Prostate gland (tissue), 2 donors: Measurements from ENCODE around the gene UNC5B. TPM values are rescaled to one million over a fixed set of nuclear protein-coding genes. Genes with fewer than 3 reads are reported as not detected.

Experiments used
- DNase-seq: peaks from one replicate; pipeline ENCODE4 v3.0.0-alpha.2; 2019; ENCODE audit warnings: low spot score
- H3K27ac ChIP-seq, 2 donors: fragments of 200-600 bp; sonication (generic); 2 replicates each; pipeline ENCODE4 v1.5.1; 2017 to 2019
- H3K27me3 ChIP-seq: fragments of 200-600 bp; sonication (generic); replicated peaks from 2 replicates; pipeline ENCODE4 v1.5.1; 2019; ENCODE audit not compliant: insufficient read depth
- H3K36me3 ChIP-seq, 2 donors: fragments of 200-600 bp; sonication (generic); 1 replicate in 1 of 2; 2 replicates in 1 of 2; pipeline versions ENCODE4 v1.5.1 to v1.8.1; 2017 to 2019
- H3K4me1 ChIP-seq: fragments of 200-600 bp; sonication (generic); replicated peaks from 2 replicates; pipeline ENCODE4 v1.5.1; 2019
- H3K4me3 ChIP-seq, 2 donors: fragments of 200-600 bp; sonication (generic); 2 replicates each; pipeline ENCODE4 v1.5.1; 2017 to 2019
- H3K9me3 ChIP-seq: fragments of 200-600 bp; sonication (generic); 2 replicates; pipeline ENCODE4 v1.5.1; 2017
- POLR2A ChIP-seq: fragments of 450-650 bp; IDR thresholded peaks from one replicate; pipeline ENCODE4 v1.6.1; 2016; ENCODE audit warnings: antibody characterized with exemption, mild to moderate bottlenecking
- POLR2AphosphoS5 ChIP-seq: sonication (generic); formaldehyde crosslinking; IDR thresholded peaks from one replicate; pipeline ENCODE4 v1.6.1; 2017; ENCODE audit warnings: antibody characterized with exemption
- WGBS: methylation state at CpG from one replicate; pipeline ENCODE4 v1.1.5; 2018; 5-methylcytosine and 5-hydroxymethylcytosine counted together
- intact Hi-C: fragments of 100-400 bp; cut with DNase I; formaldehyde crosslinking; loops from one replicate; pipeline ENCODE4 v1.14.2; 2022
- total RNA-seq, 2 donors: library from RNA; depleted of rRNA; stranded (reverse); fragments of >200 nt; gene quantifications; one replicate each; pipeline ENCODE4 v1.1.0, GENCODE V29; 2016
- TF ChIP-seq, protein P1 (sequence below), 4 experiments: fragments of 200-600 bp in 2 of 4; fragments of 450-650 bp in 2 of 4; sonication (generic) in 2 of 4; IDR thresholded peaks; 1 replicate in 3 of 4; 2 replicates in 1 of 4; pipeline ENCODE4 v1.5.1; 2016 to 2019; ENCODE audit warnings: antibody characterized with exemption in 4 of 4, mild to moderate bottlenecking in 2 of 4, moderate library complexity in 2 of 4

The UNC5B gene
- total RNA-seq, 2 donors from 2014 or later = 12.8 to 58.4 TPM

GRCh38 chr10:71297343-71297742 lies 85.0 kb downstream of the UNC5B start:
- Histone ChIP-seq H3K27ac (no peak overlapping the region), H3K9me3 (no peaks in the 10 kb centered on the region), H3K4me1 (no peaks in the 10 kb centered on the region), H3K4me3 (no peak overlapping the region), H3K36me3 (no peaks in the 10 kb centered on the region), H3K27me3 (no peaks in the 10 kb centered on the region)
- TF ChIP-seq, protein P1, sequence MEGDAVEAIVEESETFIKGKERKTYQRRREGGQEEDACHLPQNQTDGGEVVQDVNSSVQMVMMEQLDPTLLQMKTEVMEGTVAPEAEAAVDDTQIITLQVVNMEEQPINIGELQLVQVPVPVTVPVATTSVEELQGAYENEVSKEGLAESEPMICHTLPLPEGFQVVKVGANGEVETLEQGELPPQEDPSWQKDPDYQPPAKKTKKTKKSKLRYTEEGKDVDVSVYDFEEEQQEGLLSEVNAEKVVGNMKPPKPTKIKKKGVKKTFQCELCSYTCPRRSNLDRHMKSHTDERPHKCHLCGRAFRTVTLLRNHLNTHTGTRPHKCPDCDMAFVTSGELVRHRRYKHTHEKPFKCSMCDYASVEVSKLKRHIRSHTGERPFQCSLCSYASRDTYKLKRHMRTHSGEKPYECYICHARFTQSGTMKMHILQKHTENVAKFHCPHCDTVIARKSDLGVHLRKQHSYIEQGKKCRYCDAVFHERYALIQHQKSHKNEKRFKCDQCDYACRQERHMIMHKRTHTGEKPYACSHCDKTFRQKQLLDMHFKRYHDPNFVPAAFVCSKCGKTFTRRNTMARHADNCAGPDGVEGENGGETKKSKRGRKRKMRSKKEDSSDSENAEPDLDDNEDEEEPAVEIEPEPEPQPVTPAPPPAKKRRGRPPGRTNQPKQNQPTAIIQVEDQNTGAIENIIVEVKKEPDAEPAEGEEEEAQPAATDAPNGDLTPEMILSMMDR (IDR thresholded peaks at IDR 0.05) = no peak
- no peak for TF ChIP-seq POLR2AphosphoS5
- no peak for TF ChIP-seq POLR2A
- WGBS = 70% methylated on average over 3 of the region's 3 CpGs
- intact Hi-C loops = no loop called here
- no peak for DNase-seq

- no peaks in the 10 kb centered on the region for H3K4me1 ChIP-seq
- no peak overlapping the region for H3K4me3 ChIP-seq
- TF ChIP-seq POLR2AphosphoS5 = no peak
- TF ChIP-seq, protein P1 (IDR thresholded peaks at IDR 0.05) = no peak
- TF ChIP-seq POLR2A = no peak
- no peaks in the 10 kb centered on the region for H3K36me3 ChIP-seq
- H3K27ac ChIP-seq = no peak overlapping the region
- intact Hi-C loops = no loop called here
- WGBS = 74% methylated on average over 14 of the region's 14 CpGs
- no peak for DNase-seq
- no peaks in the 10 kb centered on the region for H3K27me3 ChIP-seq
- no peaks in the 10 kb centered on the region for H3K9me3 ChIP-seq
Measured at GRCh38 chr10:71299071-71299785, 86.9 kb downstream of the UNC5B start.

DNA sequence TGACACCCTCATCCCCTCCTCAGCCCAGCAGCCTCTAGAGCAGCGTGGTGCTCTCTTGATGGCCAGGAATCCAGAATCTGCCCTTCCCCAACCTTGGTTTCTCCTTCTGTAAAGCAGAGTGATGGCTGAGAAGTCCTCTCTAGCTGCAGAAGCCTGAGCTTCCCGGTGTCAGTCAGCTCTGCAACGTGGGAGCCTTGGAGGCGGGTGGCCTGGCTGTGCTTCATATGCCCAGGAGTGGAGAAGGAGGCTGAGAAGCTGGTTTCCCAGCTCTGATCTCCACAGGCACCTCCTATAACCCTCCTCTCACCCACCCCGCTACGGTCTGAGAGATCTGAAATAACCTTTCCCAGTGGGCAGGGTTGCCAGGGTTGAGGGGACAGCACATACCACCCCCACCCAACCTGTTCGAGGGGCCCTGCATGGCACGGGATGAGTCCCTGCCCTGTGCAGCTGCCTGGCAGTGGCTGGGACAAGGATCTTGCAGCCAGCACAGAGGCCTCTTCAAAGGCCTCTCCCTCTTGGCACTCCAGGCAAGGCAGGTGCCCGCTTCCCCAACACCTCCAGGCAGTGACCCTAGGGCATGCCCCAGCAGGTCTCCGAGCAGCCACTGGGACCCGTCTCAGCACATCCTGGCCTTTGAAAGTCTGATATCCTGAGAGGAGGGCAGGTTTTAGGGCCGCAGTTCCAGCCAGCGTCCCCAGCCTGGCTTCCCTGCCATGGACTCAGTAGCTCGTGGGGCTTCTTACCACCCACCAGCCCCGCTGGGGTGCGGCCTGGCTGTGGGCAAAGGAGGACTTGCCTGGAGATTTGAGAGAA lies 88.4 kb downstream of the UNC5B start:
- no peaks in the 10 kb centered on the region for H3K36me3 ChIP-seq
- H3K27me3 ChIP-seq = no peaks in the 10 kb centered on the region
- TF ChIP-seq POLR2AphosphoS5 (peak; percentile 56), POLR2A (no peak)
- no peaks in the 10 kb centered on the region for H3K4me1 ChIP-seq
- WGBS = 65% methylated on average over 16 of the region's 16 CpGs
- intact Hi-C loops = no loop called here
- H3K27ac ChIP-seq = peak overlapping the region in 1 of 2 donors; percentile 32
- H3K9me3 ChIP-seq = no peaks in the 10 kb centered on the region
- peak; percentile 71 for DNase-seq
- no peak overlapping the region for H3K4me3 ChIP-seq

- Histone ChIP-seq H3K27ac (no peak overlapping the region), H3K9me3 (no peaks in the 10 kb centered on the region), H3K4me1 (no peaks in the 10 kb centered on the region), H3K36me3 (no peaks in the 10 kb centered on the region), H3K4me3 (no peak overlapping the region), H3K27me3 (no peaks in the 10 kb centered on the region)
- WGBS = 81% methylated on average over 12 of the region's 12 CpGs
- no peak for DNase-seq
- no peak for TF ChIP-seq POLR2A
- TF ChIP-seq, protein P1 (IDR thresholded peaks at IDR 0.05) = no peak
- no peak for TF ChIP-seq POLR2AphosphoS5
- intact Hi-C loops = no loop called here
Measured at GRCh38 chr10:71301371-71301916, 89.1 kb downstream of the UNC5B start.

DNA sequence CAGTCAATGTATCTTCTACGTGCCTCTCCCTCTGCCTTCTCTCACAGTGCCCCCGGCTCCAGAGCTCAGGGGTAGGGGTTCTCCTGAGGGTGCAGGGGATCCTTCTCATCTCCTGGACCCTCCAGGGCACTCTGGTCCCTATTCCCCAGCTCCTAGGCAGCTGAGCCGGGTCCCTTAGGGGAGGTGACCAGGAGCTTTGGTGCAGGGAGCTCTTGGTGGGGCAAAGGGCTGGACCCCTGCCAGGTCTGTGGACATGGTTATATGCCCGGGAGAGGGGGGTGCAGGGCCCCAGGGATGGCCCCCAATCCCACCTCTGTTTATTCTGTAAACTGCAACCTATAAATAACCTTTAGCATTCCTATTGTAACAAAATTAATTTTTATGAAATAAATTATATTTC lies 90.1 kb downstream of the UNC5B start:
- H3K4me3 ChIP-seq = no peak overlapping the region
- intact Hi-C loops = no loop called here
- H3K4me1 ChIP-seq = no peaks in the 10 kb centered on the region
- no peak for DNase-seq
- H3K9me3 ChIP-seq = no peaks in the 10 kb centered on the region
- H3K27me3 ChIP-seq = no peaks in the 10 kb centered on the region
- H3K36me3 ChIP-seq = no peaks in the 10 kb centered on the region
- no peak overlapping the region for H3K27ac ChIP-seq
- 69% methylated on average over 4 of the region's 4 CpGs for WGBS
- no peak for TF ChIP-seq POLR2AphosphoS5
- TF ChIP-seq, protein P1 (IDR thresholded peaks at IDR 0.05) = no peak
- no peak for TF ChIP-seq POLR2A
